Endodermal cell (in vitro differentiated cells): Measurements from ENCODE around the gene EIF1AX. TPM values are rescaled to one million over a fixed set of nuclear protein-coding genes. Genes with fewer than 3 reads are reported as not detected.
A peak's percentile ranks its signal among the peaks of the same experiment; 100 is the strongest.
"Not testable (repeated sequence)": the region's sequence is repeated elsewhere in the genome, so short reads cannot be mapped to it uniquely, and the experiment has no call there.

Experiments used
- DNase-seq: peaks from one replicate; pipeline ENCODE4 v3.0.0-alpha.2; 2017
- H3K27ac ChIP-seq: 2 replicates; pipeline ENCODE4 v1.5.1; 2013; ENCODE audit warnings: mild to moderate bottlenecking, low read depth, low read length, moderate library complexity
- H3K27me3 ChIP-seq: 2 replicates; pipeline ENCODE4 v1.6.1; 2013; ENCODE audit warnings: mild to moderate bottlenecking, low read length, moderate library complexity; ENCODE audit not compliant: insufficient read depth, control insufficient read depth, poor library complexity, severe bottlenecking
- H3K36me3 ChIP-seq: 2 replicates; pipeline ENCODE4 v1.7.0; 2013; ENCODE audit warnings: mild to moderate bottlenecking, low read length, moderate library complexity; ENCODE audit not compliant: control insufficient read depth, insufficient read depth
- H3K4me1 ChIP-seq: one replicate; pipeline ENCODE4 v1.7.0; 2013; ENCODE audit warnings: low read length; ENCODE audit not compliant: control insufficient read depth, insufficient read depth
- H3K4me3 ChIP-seq: 2 replicates; pipeline ENCODE4 v1.5.1; 2013; ENCODE audit warnings: mild to moderate bottlenecking, low read length, moderate library complexity
- H3K9ac ChIP-seq: 2 replicates; pipeline ENCODE4 v1.6.1; 2013; ENCODE audit warnings: mild to moderate bottlenecking, low read length, moderate library complexity; ENCODE audit not compliant: poor library complexity, severe bottlenecking; ENCODE audit errors: extremely low read depth
- H3K9me3 ChIP-seq: 2 replicates; pipeline ENCODE4 v1.6.1; 2013; ENCODE audit warnings: mild to moderate bottlenecking, low read length, moderate library complexity; ENCODE audit not compliant: control insufficient read depth
- H3K27ac Mint-ChIP-seq: 2 replicates; pipeline ENCODE4 v1.8.0; 2020; ENCODE audit warnings: mixed read lengths
- H3K27me3 Mint-ChIP-seq: 2 replicates; pipeline ENCODE4 v1.8.0; 2021; ENCODE audit warnings: mild to moderate bottlenecking, mixed read lengths; ENCODE audit not compliant: insufficient read depth
- H3K36me3 Mint-ChIP-seq: 2 replicates; pipeline ENCODE4 v1.8.0; 2020; ENCODE audit warnings: low read depth, mixed read lengths
- H3K4me1 Mint-ChIP-seq: 2 replicates; pipeline ENCODE4 v1.8.0; 2020; ENCODE audit warnings: mixed read lengths
- H3K4me3 Mint-ChIP-seq: 2 replicates; pipeline ENCODE4 v1.8.0; 2020; ENCODE audit warnings: mild to moderate bottlenecking, moderate library complexity, mixed read lengths
- H3K9me3 Mint-ChIP-seq: 2 replicates; pipeline ENCODE4 v1.8.0; 2020; ENCODE audit warnings: mild to moderate bottlenecking, mixed read lengths
- WGBS, 2 experiments: methylation state at CpG; one replicate each; pipeline versions ENCODE4 v1.1.5 to v1.1.7; 2013; ENCODE audit warnings: missing lambda C conversion rate in 2 of 2, mixed read lengths in 1 of 2; ENCODE audit not compliant: insufficient coverage in 1 of 2, insufficient read length in 1 of 2; 5-methylcytosine and 5-hydroxymethylcytosine counted together
- total RNA-seq, 2 donors: library from RNA; stranded (reverse); fragmentation: NEBNext Ultra II Directional in 1 of 2; extraction: Animal tissue kit (Norgen Biotek cat#: 25700) in 1 of 2; gene quantifications; 2 replicates in 1 of 2; 3 replicates in 1 of 2; pipeline ENCODE4 v1.2.1, GENCODE V29; 2021
- TF ChIP-seq, protein P1 (sequence below): fragments of 200-600 bp; sonication (generic); conservative IDR thresholded peaks from 2 replicates; pipeline ENCODE4 v1.5.0; 2021; ENCODE audit warnings: antibody characterized with exemption, mild to moderate bottlenecking

Gene EIF1AX
- total RNA-seq, 2 donors from 2014 or later: 98.3 to 121 TPM

DNA sequence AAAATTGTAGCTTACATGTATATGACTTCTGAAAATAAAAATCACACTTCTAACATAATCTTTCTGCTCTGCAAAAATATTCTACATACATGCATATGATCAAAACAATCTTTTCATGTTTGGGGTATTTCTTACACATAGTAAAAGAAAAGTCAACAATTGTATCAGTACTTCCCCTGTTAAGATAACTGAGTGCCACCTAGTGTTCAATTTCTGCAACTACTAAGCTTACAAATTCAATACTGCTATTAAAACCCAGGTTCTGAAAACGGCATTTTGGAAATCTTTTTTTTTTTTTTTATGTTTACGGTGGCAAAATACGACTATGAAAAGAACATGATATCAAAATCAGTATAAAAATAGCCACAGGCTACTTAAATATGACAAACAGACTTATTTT lies 14.2 kb downstream of the EIF1AX start:
- not testable (repeated sequence) for H3K27me3 ChIP-seq, DNase-seq, H3K4me3 ChIP-seq, H3K4me3 Mint-ChIP-seq, H3K27me3 Mint-ChIP-seq, H3K27ac ChIP-seq, H3K4me1 Mint-ChIP-seq, H3K9me3 ChIP-seq, H3K4me1 ChIP-seq, H3K27ac Mint-ChIP-seq, H3K9ac ChIP-seq
- H3K36me3 ChIP-seq: peaks cover 46% of the 10 kb centered on the region
- TF ChIP-seq, protein P1, sequence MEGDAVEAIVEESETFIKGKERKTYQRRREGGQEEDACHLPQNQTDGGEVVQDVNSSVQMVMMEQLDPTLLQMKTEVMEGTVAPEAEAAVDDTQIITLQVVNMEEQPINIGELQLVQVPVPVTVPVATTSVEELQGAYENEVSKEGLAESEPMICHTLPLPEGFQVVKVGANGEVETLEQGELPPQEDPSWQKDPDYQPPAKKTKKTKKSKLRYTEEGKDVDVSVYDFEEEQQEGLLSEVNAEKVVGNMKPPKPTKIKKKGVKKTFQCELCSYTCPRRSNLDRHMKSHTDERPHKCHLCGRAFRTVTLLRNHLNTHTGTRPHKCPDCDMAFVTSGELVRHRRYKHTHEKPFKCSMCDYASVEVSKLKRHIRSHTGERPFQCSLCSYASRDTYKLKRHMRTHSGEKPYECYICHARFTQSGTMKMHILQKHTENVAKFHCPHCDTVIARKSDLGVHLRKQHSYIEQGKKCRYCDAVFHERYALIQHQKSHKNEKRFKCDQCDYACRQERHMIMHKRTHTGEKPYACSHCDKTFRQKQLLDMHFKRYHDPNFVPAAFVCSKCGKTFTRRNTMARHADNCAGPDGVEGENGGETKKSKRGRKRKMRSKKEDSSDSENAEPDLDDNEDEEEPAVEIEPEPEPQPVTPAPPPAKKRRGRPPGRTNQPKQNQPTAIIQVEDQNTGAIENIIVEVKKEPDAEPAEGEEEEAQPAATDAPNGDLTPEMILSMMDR: peak; percentile 58
- peaks cover 11% of the 10 kb centered on the region for H3K36me3 Mint-ChIP-seq
- no CpG with 5 or more reads among the region's 3 CpGs for WGBS, 2 experiments
- peaks cover 18% of the 10 kb centered on the region for H3K9me3 Mint-ChIP-seq

DNA sequence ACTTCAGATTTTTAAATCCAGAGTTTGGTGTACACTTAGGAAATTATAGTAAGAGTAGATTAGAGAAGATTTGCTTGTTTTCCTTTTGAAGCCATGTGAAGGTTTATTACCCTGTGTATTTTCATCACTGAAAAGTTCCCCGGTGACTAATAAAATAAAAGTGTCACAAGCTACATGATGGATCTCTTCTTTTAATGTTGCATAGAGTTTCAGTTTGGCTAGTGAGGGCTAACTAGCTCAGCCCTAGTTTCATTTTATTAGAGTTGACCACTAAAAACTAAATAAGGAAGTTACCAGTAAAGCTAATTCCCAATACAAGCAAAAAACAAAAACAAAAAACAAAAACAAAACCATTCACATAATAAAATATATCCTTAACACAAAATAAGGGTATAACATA lies 14.8 kb downstream of the EIF1AX start:
- not testable (repeated sequence) for H3K4me1 Mint-ChIP-seq, H3K4me1 ChIP-seq, H3K27me3 ChIP-seq, H3K4me3 ChIP-seq, H3K4me3 Mint-ChIP-seq, H3K9me3 ChIP-seq, H3K27ac ChIP-seq, H3K9ac ChIP-seq, H3K27me3 Mint-ChIP-seq, H3K27ac Mint-ChIP-seq, DNase-seq
- H3K36me3 ChIP-seq: peaks cover 43% of the 10 kb centered on the region
- no CpG with 5 or more reads among the region's 1 CpG for WGBS, 2 experiments
- H3K9me3 Mint-ChIP-seq: peaks cover 21% of the 10 kb centered on the region
- peaks cover 11% of the 10 kb centered on the region for H3K36me3 Mint-ChIP-seq

DNA sequence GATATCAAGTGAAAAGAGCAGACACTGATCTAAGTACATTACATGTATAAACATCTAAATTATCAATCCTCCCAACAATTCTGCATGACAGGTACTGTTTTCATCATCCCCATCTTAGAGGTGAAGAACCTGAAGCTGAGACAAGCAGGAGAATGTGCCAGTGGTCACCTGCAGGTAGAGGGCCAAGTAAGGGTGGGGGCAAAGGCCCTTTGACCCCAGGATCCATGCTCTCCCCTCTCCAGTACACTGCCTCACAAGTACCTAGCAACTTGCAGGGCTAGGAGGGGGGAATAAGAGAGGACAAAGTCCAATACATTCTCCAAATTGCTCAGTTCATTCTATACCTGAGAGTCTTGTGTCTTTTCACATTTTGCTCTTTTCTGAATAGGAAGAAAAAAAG lies 16.7 kb downstream of the EIF1AX start:
- Histone ChIP-seq H3K4me1 (no peaks in the 10 kb centered on the region), H3K27ac (no peak overlapping the region), H3K4me3 (no peak overlapping the region), H3K27me3 (no peaks in the 10 kb centered on the region), H3K36me3 (peaks cover 27% of the 10 kb centered on the region), H3K9ac (no peak overlapping the region), H3K9me3 (no peaks in the 10 kb centered on the region)
- Mint-ChIP-seq H3K4me1 (no peaks in the 10 kb centered on the region), H3K27me3 (no peaks in the 10 kb centered on the region), H3K27ac (no peak overlapping the region), H3K4me3 (no peak overlapping the region), H3K9me3 (peaks cover 27% of the 10 kb centered on the region), H3K36me3 (peaks cover 8% of the 10 kb centered on the region)
- TF ChIP-seq, protein P1: no peak
- DNase-seq: no peak

GRCh38 chrX:20118065-20118824 lies 23.4 kb downstream of the EIF1AX start:
- Mint-ChIP-seq H3K27ac (no peak overlapping the region), H3K9me3 (peaks cover 53% of the 10 kb centered on the region), H3K27me3 (peaks cover 37% of the 10 kb centered on the region), H3K4me3 (no peak overlapping the region), H3K4me1 (no peaks in the 10 kb centered on the region), H3K36me3 (no peaks in the 10 kb centered on the region)
- no peak overlapping the region for H3K9ac ChIP-seq
- WGBS, 2 experiments: 85 to 93% methylated on average over 3 to 12 of the region's 12 CpGs
- no peaks in the 10 kb centered on the region for H3K9me3 ChIP-seq
- no peak overlapping the region for H3K27ac ChIP-seq
- DNase-seq: no peak
- TF ChIP-seq, protein P1: no peak
- H3K4me3 ChIP-seq: no peak overlapping the region
- no peaks in the 10 kb centered on the region for H3K4me1 ChIP-seq
- H3K36me3 ChIP-seq: no peaks in the 10 kb centered on the region
- peaks cover 30% of the 10 kb centered on the region for H3K27me3 ChIP-seq
